Kidney epithelial cell (primary cell): ENCODE measurements around the gene CYP27A1. TPM values are rescaled to one million over a fixed set of nuclear protein-coding genes. Genes with fewer than 3 reads are reported as not detected.

Experiments used
- DNase-seq: peaks from one replicate; pipeline ENCODE4 v3.0.0-alpha.2; 2010; ENCODE audit warnings: low read depth
- H3K27me3 ChIP-seq: 2 replicates; pipeline ENCODE4 v1.6.0; 2011; ENCODE audit warnings: low read length; ENCODE audit not compliant: control insufficient read depth, insufficient read depth
- H3K36me3 ChIP-seq: 2 replicates; pipeline ENCODE4 v1.5.1; 2011; ENCODE audit warnings: low read length; ENCODE audit not compliant: control insufficient read depth, insufficient read depth
- H3K4me3 ChIP-seq: 2 replicates; pipeline ENCODE4 v1.5.1; 2011; ENCODE audit warnings: low read depth, mild to moderate bottlenecking, control low read depth, low read length
- CTCF ChIP-seq: IDR thresholded peaks from 2 replicates; pipeline ENCODE4 v1.5.1; 2011; ENCODE audit warnings: mild to moderate bottlenecking, moderate library complexity, low read length, control low read depth, inconsistent platforms; ENCODE audit not compliant: insufficient read depth, poor library complexity, severe bottlenecking
- total RNA-seq: library from RNA; depleted of rRNA; stranded (reverse); fragments of >200 nt; gene quantifications from 2 replicates; pipeline ENCODE4 v1.2.3, GENCODE V29; 2015

Gene CYP27A1
- total RNA-seq, 1 donor from 2014 or later: 25.3 TPM

- no peak overlapping the region for H3K4me3 ChIP-seq
- H3K27me3 ChIP-seq: no peaks in the 10 kb centered on the region
- no peak for TF ChIP-seq CTCF
- peaks cover 5% of the 10 kb centered on the region for H3K36me3 ChIP-seq
- no peak for DNase-seq
Measured at GRCh38 chr2:218748741-218749441, 33.1 kb upstream of the CYP27A1 start.

GRCh38 chr2:218754201-218754600, 27.7 kb upstream of the CYP27A1 start:
- Histone ChIP-seq H3K27me3 (no peaks in the 10 kb centered on the region), H3K4me3 (no peak overlapping the region), H3K36me3 (peaks cover 1% of the 10 kb centered on the region)
- TF ChIP-seq CTCF: no peak
- no peak for DNase-seq

GRCh38 chr2:218754781-218755180, 27.2 kb upstream of the CYP27A1 start:
- Histone ChIP-seq H3K36me3 (peaks cover 1% of the 10 kb centered on the region), H3K4me3 (no peak overlapping the region), H3K27me3 (no peaks in the 10 kb centered on the region)
- no peak for DNase-seq
- TF ChIP-seq CTCF: no peak

- Histone ChIP-seq H3K27me3 (no peaks in the 10 kb centered on the region), H3K4me3 (no peak overlapping the region), H3K36me3 (peaks cover 1% of the 10 kb centered on the region)
- TF ChIP-seq CTCF: no peak
- no peak for DNase-seq
Measured at GRCh38 chr2:218755198-218755566, 26.8 kb upstream of the CYP27A1 start.

GRCh38 chr2:218755567-218756404, 26.2 kb upstream of the CYP27A1 start:
- Histone ChIP-seq H3K27me3 (no peaks in the 10 kb centered on the region), H3K36me3 (peaks cover 1% of the 10 kb centered on the region), H3K4me3 (no peak overlapping the region)
- TF ChIP-seq CTCF: no peak
- no peak for DNase-seq
